HCEC 1CT (cell line): ENCODE results near the gene DCHS1.

ENCODE experiments used
- DNase-seq: peaks from one replicate; pipeline ENCODE4 v3.0.0-alpha.2; 2017

DCHS1 gene

DNA sequence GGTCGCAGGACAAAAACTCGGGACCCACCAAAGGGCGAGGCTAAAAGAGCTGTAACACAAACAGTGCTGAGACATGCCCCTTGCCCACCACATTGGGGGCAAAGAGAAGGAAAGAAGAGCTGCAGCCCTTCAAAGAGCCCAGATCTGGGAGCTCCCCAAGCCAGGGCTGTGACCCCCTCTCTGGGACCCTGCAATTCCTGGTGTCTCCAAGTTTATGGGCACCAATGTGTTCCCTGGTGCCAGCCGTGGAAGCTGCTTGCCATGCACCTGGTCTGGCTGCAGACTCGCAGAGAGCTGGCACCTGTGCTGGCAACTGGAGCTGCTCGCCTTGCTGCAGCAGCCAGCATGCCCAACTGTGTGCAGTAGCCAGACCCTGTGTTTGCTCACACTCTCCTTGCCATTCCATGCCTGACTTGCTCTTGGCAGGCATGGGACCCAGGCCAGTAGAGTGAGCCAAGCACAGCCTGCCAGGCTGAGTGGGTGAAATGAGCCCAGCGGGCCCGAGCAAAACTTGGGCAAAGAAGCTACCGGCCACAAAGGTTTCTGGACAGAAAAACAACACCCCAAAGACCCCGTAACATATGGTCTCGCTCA, 68.2 kb downstream of the DCHS1 start:
- no peak for DNase-seq

DNA sequence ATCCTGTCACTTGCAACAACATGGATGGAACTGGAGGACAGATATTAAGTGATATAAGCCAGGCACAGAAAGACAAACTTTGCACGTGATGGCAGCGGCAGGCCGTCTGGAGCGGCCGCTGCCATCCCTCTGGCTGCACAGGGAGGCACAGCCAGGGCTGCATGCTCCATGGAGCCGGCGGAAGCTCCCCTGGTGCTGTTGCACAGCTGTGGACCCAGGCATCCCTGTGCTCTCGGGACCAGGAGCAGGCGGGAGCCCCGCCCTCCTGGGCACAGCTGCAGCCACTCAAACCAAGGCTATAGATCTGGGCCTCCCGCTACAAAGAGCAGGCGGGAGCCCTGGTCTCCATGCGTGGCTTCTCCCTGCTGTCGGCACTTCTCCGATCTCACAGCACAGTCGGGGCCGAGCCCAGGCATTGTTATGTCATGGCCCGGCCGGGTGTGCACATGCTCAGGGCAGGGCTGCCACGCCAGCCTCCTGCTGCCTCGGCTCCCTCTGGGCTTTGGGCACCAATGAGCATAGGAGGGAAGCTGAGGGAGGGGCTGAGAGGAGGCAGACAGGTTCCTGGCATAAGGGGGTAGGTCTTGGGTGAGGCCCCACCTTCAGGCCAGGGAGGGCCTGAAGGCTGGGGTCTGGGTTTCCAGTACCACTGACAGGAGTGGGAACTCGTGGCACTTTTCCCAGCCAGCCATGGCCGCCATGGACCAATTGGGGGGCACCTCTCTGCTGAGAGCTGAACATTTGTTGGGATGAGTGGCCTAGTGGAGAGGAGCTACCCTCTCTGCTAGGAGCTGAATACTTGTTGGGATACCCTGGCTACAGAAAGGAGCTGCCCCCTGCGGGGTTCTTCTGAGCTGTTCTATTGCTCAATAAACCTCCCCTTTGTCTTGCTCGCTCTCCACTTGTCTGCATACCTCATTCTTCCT, 68.9 kb downstream of the DCHS1 start:
- no peak for DNase-seq

DNA sequence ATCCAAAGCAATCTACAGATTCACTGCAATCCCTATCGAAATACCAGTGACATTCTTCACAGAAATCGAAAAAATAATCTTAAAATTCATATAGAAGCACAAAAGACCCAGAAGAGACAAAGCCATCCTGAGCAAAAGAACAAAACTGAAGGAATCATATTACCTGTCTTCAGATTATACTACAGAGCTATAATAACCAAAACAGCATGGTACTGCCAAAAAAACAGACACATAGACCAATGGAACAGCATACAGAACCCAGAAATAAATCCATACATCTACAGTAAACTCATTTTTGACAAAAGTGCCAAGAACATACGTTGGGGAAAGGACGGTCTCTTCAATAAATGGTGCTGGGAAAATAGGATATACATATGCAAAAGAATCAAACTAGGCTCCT, 71.1 kb downstream of the DCHS1 start:
- DNase-seq, result no peak

- no peak for DNase-seq
Observed at GRCh38 chr11:6583584-6583983, 72.0 kb downstream of the DCHS1 start.

GRCh38 chr11:6579681-6580080, 75.9 kb downstream of the DCHS1 start:
- DNase-seq, result no peak

- DNase-seq, result no peak
Observed at GRCh38 chr11:6578134-6578533, 77.5 kb downstream of the DCHS1 start.

DNA sequence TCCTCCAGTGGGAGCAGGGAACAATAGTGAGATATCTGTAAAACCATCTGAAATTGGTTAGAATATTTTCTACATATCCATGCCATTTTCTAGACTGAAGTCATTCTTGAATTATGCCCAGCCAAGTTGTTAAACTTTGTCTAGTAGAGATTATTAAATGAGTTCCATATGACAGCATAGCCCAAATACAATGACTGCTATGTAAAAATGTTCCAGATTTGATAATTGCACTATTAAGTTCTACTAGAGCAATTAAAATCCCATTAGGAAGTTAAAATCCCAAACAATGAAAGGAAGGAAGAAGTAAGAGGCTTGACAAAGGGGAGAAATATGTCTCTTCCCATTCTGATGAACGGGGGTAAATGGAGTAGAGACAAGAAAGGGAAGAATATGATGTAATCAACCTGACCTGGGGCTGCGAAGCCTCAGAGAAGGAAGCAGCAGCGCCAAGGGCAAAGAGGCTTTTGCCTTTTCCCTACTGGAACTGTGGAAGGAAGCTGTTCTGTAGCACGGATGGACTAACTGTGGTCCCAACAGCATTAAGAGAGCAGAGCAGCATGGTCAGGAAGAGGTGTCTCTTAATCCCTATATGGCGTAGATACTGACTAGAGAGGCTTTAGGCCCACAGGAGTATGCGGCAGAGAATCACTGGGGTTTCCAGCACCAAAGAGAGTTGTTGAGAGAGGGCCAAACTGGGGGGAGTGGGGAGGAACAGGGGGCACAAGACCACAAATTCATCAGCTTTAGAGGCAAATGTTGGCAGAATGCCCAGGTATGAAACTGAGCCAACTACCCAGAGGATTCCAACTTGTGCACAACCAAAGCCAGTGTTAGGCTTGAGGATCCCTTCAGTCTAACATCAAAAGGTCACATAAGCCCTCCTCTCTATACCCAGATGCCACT, 78.9 kb downstream of the DCHS1 start:
- DNase-seq, result no peak

DNA sequence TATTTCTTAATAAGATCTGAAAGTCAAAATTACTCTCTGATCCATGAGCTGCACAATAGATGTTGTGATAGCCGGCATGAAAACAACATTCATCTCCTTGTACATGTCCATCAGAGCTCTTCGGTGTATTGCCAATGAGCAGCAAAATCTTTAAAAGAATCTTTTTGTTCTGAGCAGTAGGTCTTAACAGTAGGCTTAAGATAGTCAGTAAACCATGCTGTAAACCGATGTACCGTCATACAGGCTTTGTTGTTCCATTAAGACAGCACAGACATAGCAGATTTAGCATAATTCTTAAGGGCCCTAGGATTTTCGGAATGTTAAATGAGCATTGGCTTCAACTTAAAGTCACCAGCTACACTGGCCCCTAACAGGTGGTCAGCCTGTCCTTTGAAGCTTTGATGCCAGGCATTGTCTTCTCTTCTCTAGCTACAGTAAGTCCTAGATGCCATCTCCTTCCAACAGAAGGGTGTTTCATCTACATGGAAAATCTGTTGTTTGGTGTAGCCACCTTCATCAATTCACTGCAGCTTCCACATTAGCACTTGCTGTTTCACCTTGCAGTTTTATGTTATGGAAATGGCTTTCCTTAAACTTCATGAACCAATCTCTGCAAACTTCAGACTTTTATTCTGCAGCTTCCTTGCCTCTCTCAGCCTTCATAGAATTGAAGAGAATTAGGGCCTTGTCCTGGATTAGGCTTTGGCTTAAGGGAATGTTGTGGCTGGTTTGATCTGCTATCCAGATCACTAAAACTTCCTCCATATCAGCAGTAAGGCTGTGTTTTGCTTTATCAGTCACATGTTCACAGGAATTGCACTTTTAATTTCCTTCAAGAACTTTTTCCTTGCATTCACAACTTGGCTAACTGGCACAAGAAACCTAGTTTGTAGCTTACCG, 80.5 kb downstream of the DCHS1 start:
- DNase-seq, result no peak

GRCh38 chr11:6572215-6572614, 83.4 kb downstream of the DCHS1 start:
- peak; percentile 53 for DNase-seq

- no peak for DNase-seq
Observed at GRCh38 chr11:6571434-6572008, 84.1 kb downstream of the DCHS1 start.
